ENCODE data around the gene KCNIP3. TPM values are rescaled to one million over a fixed set of nuclear protein-coding genes. Genes with fewer than 3 reads are reported as not detected.
A peak's percentile ranks its signal among the peaks of the same experiment; 100 is the strongest.

KCNIP3 gene
- total RNA-seq, 3 donors from 2014 or later, result not detected

- no peaks in the 10 kb centered on the region for H3K36me3 Mint-ChIP-seq (ENCODE audit: insufficient read depth)
- H3K27me3 Mint-ChIP-seq (ENCODE audit: low read depth), result no peaks in the 10 kb centered on the region
- H3K4me1 Mint-ChIP-seq (ENCODE audit: low read depth), result no peaks in the 10 kb centered on the region
- H3K9me3 Mint-ChIP-seq, result no peaks in the 10 kb centered on the region
- H3K4me3 Mint-ChIP-seq, result no peak overlapping the region
- ATAC-seq (no peak), DNase-seq (no peak)
Observed at GRCh38 chr2:95270541-95271081, 26.5 kb upstream of the KCNIP3 start.

DNA sequence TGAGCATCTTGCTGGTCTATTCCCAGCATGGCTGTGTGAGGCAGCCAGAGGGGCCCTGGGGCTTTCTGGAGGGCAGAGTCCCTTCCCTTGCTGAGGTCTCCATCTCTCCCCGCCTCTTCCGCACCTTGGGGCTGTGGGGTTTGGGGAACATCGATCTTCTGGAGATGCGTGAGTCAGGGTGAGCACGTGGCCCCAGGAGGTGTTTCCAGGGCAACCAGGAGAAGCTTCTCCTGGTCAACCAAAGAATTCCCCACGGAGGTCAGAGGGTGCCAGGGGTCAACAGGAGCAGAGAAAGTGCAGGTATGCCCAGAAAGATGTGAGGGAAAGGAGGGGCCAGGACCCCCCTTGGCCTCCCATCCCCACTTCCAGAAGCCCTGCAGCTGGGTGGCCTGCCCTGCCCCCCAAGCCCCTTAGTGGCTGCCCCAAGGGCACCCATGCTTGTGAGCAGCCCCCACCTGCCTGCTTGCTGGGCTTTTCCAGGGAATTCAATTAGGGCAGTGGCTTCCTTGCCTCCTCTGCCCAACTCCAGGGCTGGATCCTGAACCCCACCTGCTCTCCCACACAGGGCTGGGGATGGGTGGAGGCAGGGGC, 25.7 kb upstream of the KCNIP3 start:
- Mint-ChIP-seq H3K4me3 (no peak overlapping the region), H3K4me1 (ENCODE audit: low read depth) (no peaks in the 10 kb centered on the region), H3K36me3 (ENCODE audit: insufficient read depth) (no peaks in the 10 kb centered on the region), H3K27me3 (ENCODE audit: low read depth) (no peaks in the 10 kb centered on the region), H3K9me3 (no peaks in the 10 kb centered on the region)
- DNase-seq (peak; percentile 3), ATAC-seq (no peak)

GRCh38 chr2:95272299-95272751, 24.8 kb upstream of the KCNIP3 start:
- no peaks in the 10 kb centered on the region for H3K27me3 Mint-ChIP-seq (ENCODE audit: low read depth)
- no peaks in the 10 kb centered on the region for H3K4me1 Mint-ChIP-seq (ENCODE audit: low read depth)
- no peaks in the 10 kb centered on the region for H3K9me3 Mint-ChIP-seq
- H3K4me3 Mint-ChIP-seq, result no peak overlapping the region
- ATAC-seq, result no peak
- DNase-seq, result peak; percentile 1
- no peaks in the 10 kb centered on the region for H3K36me3 Mint-ChIP-seq (ENCODE audit: insufficient read depth)

DNA sequence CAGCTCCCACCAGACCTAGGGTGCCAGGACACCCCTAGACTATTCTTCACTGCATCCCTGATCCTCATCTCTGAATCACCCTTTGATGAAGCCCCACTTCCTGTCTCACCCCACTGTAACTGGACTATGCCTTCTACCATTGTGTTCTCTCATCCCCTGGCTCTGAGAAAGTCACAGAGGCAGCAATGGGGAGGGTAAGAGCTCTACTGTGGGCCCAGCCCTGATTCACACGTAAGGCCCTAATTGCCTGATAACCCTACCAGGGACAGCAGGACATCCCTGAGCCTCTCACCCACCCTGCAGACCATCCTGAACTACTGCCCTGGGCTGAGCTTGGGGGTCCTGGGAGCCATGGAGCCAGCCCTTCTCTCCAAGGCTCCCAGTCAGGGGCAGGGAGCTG, 24.4 kb upstream of the KCNIP3 start:
- Mint-ChIP-seq H3K9me3 (no peaks in the 10 kb centered on the region), H3K4me1 (ENCODE audit: low read depth) (no peaks in the 10 kb centered on the region), H3K4me3 (no peak overlapping the region), H3K36me3 (ENCODE audit: insufficient read depth) (no peaks in the 10 kb centered on the region), H3K27me3 (ENCODE audit: low read depth) (no peaks in the 10 kb centered on the region)
- DNase-seq (no peak), ATAC-seq (no peak)

DNA sequence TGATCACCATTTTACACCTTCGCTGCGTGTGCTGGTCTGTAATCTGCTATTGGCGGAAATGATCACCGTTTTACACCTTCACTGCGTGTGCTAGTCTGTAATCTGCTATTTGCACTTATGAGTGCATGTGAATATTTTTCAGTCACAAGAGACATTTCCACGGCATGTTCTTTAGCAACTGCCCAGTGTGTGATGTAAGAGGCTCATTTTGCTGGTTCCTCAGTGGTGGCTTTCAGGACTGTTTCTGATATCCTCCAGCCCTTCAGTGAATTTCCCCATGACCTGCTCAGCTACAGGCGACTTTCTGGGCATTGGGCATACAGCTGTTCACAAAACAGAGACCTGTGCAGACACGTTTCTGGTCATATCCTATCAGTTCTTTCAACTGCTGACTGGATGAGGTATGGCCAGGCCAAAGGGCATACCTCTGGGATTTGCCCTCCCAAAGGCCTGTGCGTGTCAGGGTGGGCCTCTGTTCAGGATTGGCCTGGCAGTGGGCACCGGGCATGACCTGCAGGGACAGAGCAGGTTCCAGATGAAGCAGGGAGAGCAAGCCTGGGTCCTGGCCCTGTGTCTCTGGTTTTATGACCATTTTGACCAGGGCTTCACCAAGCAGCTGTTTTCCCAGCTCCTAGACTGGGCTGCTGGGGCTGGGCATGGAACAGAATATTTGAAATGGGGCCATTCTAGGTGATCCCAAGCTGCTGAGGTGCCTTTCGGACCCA, 23.4 kb upstream of the KCNIP3 start:
- Mint-ChIP-seq H3K9me3 (no peaks in the 10 kb centered on the region), H3K36me3 (ENCODE audit: insufficient read depth) (no peaks in the 10 kb centered on the region), H3K27me3 (ENCODE audit: low read depth) (no peaks in the 10 kb centered on the region), H3K4me3 (no peak overlapping the region), H3K4me1 (ENCODE audit: low read depth) (no peaks in the 10 kb centered on the region)
- ATAC-seq (no peak), DNase-seq (peak; percentile 1)

GRCh38 chr2:95274291-95275150, 22.6 kb upstream of the KCNIP3 start, which contains the start of gene PROM2:
Gene PROM2, plus strand, starts transcription at chr2:95274449. Its CDS starts 137 bp downstream, at chr2:95274586.
- Mint-ChIP-seq H3K4me1 (ENCODE audit: low read depth) (no peaks in the 10 kb centered on the region), H3K4me3 (no peak within 1 kb of the TSS), H3K9me3 (no peaks in the 10 kb centered on the region), H3K27me3 (ENCODE audit: low read depth) (no peaks in the 10 kb centered on the region), H3K36me3 (ENCODE audit: insufficient read depth) (no peaks in the 10 kb centered on the region)
- DNase-seq (peak; percentile 2), ATAC-seq (no peak)

- no peaks in the 10 kb centered on the region for H3K4me1 Mint-ChIP-seq (ENCODE audit: low read depth)
- H3K4me3 Mint-ChIP-seq, result no peak overlapping the region
- no peaks in the 10 kb centered on the region for H3K36me3 Mint-ChIP-seq (ENCODE audit: insufficient read depth)
- no peaks in the 10 kb centered on the region for H3K27me3 Mint-ChIP-seq (ENCODE audit: low read depth)
- ATAC-seq (no peak), DNase-seq (no peak)
- no peaks in the 10 kb centered on the region for H3K9me3 Mint-ChIP-seq
Observed at GRCh38 chr2:95275151-95275515, 22.0 kb upstream of the KCNIP3 start.

DNA sequence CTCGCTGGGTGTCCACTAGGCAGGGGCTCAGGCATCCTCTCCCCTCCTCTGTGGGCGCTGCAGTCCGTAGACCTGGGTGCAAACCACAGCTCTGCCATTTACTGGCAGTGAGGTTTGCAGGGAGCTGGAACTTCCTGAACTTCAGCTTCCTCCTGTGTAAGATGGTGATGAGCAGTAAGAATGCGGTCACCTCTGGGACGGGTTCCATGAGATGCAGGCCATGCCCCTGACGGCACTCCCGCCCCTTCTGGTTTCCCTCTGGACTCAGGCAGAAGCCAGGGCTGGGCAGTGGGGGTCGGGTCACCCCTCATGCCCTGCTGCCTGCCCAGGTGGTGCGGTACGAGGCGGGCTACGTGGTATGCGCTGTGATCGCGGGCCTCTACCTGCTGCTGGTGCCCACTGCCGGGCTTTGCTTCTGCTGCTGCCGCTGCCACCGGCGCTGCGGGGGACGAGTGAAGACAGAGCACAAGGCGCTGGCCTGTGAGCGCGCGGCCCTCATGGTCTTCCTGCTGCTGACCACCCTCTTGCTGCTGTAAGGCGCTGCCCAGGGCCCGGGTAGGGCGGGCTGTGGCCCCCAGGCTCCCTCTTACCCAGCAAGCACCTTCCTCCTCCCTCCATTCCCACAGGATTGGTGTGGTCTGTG, 21.4 kb upstream of the KCNIP3 start:
- Mint-ChIP-seq H3K9me3 (no peaks in the 10 kb centered on the region), H3K4me1 (ENCODE audit: low read depth) (no peaks in the 10 kb centered on the region), H3K36me3 (ENCODE audit: insufficient read depth) (no peaks in the 10 kb centered on the region), H3K4me3 (no peak overlapping the region), H3K27me3 (ENCODE audit: low read depth) (no peaks in the 10 kb centered on the region)
- DNase-seq (no peak), ATAC-seq (no peak)

GRCh38 chr2:95276244-95276887, 20.8 kb upstream of the KCNIP3 start:
- DNase-seq, result no peak
- ATAC-seq, result no peak
- Mint-ChIP-seq H3K4me3 (no peak overlapping the region), H3K9me3 (no peaks in the 10 kb centered on the region), H3K4me1 (ENCODE audit: low read depth) (no peaks in the 10 kb centered on the region), H3K27me3 (ENCODE audit: low read depth) (no peaks in the 10 kb centered on the region), H3K36me3 (ENCODE audit: insufficient read depth) (no peaks in the 10 kb centered on the region)

DNA sequence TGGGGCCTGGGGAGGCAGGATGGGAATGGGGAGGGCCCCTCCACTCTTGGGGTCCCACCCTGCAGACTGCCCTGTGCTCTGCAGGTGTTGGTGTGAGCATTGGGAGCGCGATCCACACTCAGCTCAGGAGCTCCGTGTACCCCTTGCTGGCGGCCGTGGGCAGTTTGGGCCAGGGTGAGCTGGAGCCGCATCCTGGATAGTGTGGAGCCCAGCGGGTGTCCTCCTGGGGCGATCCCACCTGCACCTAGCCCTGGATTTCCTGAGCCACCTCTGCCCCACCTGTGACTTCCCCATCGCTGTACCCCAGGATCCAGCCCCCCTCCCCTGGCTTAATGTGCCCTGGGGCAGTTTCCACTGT, 20.3 kb upstream of the KCNIP3 start:
- no peak for DNase-seq

GRCh38 chr2:95277246-95277906, 19.8 kb upstream of the KCNIP3 start:
- no peak for ATAC-seq
- Mint-ChIP-seq H3K27me3 (ENCODE audit: low read depth) (no peaks in the 10 kb centered on the region), H3K36me3 (ENCODE audit: insufficient read depth) (no peaks in the 10 kb centered on the region), H3K4me3 (no peak overlapping the region), H3K9me3 (no peaks in the 10 kb centered on the region), H3K4me1 (ENCODE audit: low read depth) (no peaks in the 10 kb centered on the region)
- DNase-seq, result no peak

More for the DNA sequence above, 20.3 kb upstream of the KCNIP3 start:
- no peak for ATAC-seq
- H3K27me3 Mint-ChIP-seq (ENCODE audit: low read depth), result no peaks in the 10 kb centered on the region
- H3K4me1 Mint-ChIP-seq (ENCODE audit: low read depth), result no peaks in the 10 kb centered on the region
- H3K36me3 Mint-ChIP-seq (ENCODE audit: insufficient read depth), result no peaks in the 10 kb centered on the region
- no peak overlapping the region for H3K4me3 Mint-ChIP-seq
- H3K9me3 Mint-ChIP-seq, result no peaks in the 10 kb centered on the region

- Mint-ChIP-seq H3K36me3 (ENCODE audit: insufficient read depth) (no peaks in the 10 kb centered on the region), H3K27me3 (ENCODE audit: low read depth) (no peaks in the 10 kb centered on the region), H3K9me3 (no peaks in the 10 kb centered on the region), H3K4me1 (ENCODE audit: low read depth) (no peaks in the 10 kb centered on the region), H3K4me3 (no peak overlapping the region)
- DNase-seq, result no peak
- no peak for ATAC-seq
Observed at GRCh38 chr2:95278051-95278471, 19.1 kb upstream of the KCNIP3 start.

- H3K36me3 Mint-ChIP-seq (ENCODE audit: insufficient read depth), result no peaks in the 10 kb centered on the region
- DNase-seq (no peak), ATAC-seq (no peak)
- H3K4me3 Mint-ChIP-seq, result no peak overlapping the region
- no peaks in the 10 kb centered on the region for H3K9me3 Mint-ChIP-seq
- no peaks in the 10 kb centered on the region for H3K27me3 Mint-ChIP-seq (ENCODE audit: low read depth)
- no peaks in the 10 kb centered on the region for H3K4me1 Mint-ChIP-seq (ENCODE audit: low read depth)
Observed at GRCh38 chr2:95278637-95279225, 18.4 kb upstream of the KCNIP3 start.
